Tongue (tissue), 2 donors: ENCODE results near the gene ZBTB20. TPM values are rescaled to one million over a fixed set of nuclear protein-coding genes. Genes with fewer than 3 reads are reported as not detected.
A peak's percentile ranks its signal among the peaks of the same experiment; 100 is the strongest.

ENCODE experiments used
- DNase-seq: peaks from one replicate; pipeline ENCODE4 v3.0.0-alpha.2; 2015
- total RNA-seq: library from RNA; depleted of rRNA; stranded (reverse); fragments of >200 nt; gene quantifications from one replicate; pipeline ENCODE4 v1.2.3, GENCODE V29; 2014

ZBTB20 gene
- total RNA-seq, 1 donor from 2014 or later, result 79.5 TPM

DNA sequence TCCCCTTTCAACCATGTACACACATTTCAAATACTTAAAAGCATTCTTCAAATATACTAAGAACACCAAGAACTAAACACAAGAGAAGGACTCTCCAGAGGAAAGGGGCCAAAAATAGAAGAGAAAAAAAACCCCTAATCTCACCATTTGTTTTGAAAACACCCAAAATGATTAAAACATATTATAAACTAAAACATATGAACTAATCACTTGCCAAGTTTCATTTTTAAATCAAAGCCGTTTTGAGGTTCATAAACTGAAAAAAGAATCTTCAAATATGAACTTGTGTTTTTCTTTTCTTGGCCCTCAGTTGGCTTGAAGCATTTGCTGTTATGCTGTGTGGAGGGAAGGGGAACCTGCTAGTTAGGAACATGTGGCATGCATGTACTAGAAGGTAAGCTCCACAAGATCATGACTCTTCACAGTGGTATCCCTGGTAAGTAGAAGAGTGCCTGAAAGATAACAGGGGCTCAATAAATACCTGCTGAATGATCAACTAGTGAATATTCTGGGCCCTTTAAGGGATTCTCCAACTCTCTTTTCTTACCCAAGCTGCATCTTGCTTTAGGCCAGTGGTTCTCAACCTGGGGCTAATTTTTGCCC lies 628.8 kb downstream of the ZBTB20 start:
- DNase-seq, result no peak

DNA sequence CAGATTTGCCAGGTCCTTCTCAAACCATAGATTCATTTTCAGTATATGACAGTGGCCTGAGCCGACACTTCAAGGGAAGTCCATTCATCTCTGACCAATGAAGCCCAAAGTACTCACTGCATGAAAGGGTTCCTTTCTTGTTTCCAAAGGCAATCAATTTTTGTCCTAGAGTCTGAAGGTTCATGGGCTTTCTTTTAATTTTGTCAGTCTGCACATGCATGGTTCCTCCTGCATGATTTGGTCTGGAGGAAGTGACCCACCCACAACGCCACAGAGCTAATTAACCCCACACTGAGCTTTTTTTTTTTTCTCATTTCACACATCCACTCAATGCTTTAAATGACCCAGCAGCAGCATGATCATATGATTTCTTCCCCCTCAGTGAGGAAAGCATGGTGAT lies 636.9 kb downstream of the ZBTB20 start:
- DNase-seq, result no peak

DNA sequence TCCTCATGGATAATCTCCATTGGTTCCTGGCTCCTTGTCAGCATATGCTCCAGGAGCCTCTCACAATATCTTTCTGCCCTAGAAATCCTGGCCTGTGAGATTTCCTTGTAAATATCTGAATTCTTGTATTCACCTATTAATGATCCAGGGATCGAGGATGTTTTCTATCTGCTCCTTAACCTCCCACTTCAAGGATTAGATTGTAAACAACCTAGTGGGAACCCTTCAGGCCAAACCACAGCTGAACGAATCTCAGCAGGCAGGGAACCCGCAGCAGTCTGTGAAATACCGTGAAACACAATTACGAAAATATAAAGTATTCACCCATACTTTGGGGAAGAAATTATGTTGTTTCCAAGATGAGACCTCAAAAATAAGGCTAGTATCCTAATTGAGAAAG lies 637.3 kb downstream of the ZBTB20 start:
- no peak for DNase-seq

DNA sequence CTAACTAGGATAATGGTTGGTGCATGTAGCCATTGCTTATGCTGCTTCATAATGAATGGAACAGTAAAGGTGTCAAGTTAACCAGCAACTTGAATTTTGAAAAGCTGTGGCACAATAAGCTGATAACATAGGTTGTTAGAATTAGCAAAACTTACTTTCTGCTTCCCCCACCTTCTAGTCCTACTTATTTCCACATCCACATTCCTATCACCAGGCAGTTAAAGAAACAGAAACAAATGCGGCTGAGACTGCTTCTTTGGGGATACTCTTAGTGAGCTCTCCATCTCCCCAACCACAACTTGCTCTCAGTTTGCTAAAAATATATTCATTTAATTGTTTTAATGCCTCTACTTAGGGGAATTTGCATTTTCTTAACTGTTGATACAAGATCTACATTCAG lies 638.1 kb downstream of the ZBTB20 start:
- DNase-seq, result no peak

DNA sequence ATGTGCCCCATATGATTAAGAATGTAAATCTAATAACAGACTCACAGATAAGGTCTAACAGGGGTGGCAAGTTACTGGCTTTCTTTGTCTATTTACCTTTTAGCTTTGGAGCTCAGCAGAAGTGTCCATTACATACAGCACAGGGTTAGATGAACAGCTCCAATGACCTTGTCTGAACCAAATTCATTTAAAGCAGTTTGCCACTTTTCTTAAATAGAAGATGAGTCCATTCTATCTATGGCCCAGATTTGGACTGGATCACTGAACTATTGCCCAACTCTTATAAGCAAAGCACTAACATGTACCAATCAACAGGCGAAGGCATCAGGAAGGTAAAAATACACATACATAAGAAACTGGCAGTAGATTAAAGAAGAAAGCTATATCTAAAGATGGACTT lies 638.9 kb downstream of the ZBTB20 start:
- DNase-seq, result no peak

DNA sequence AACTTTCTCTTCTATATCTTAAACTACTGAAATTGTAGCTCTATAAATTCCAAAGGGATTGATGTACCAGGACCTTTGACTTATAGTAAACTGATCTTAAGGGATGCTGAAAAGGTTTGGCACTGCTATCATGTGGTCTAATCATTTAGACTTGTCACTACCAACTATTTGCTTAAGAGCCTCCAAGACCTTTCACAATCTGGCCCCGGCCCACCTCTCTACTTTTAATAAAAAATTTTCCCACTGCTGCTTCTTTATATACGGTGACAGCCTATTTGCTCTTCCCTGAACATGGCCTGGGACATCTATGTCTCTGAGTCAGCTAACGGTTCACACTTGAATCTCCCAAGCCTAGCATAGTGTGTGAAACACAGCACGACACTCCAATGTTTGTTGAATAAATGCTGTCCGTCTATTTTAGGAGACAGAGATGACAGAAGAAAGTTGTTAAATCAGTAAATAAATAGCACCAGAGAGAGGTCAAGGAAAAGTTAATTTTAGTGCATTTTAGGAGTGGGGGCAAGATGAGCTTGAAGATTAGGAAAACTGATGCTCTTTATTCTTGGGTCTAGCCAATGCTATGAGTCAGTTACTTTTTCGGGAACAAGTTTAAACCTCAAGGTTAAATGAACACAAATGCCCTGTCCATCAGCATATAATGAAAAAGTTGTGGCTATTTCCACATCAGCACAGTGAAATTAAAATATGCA lies 640.3 kb downstream of the ZBTB20 start:
- DNase-seq, result no peak

DNA sequence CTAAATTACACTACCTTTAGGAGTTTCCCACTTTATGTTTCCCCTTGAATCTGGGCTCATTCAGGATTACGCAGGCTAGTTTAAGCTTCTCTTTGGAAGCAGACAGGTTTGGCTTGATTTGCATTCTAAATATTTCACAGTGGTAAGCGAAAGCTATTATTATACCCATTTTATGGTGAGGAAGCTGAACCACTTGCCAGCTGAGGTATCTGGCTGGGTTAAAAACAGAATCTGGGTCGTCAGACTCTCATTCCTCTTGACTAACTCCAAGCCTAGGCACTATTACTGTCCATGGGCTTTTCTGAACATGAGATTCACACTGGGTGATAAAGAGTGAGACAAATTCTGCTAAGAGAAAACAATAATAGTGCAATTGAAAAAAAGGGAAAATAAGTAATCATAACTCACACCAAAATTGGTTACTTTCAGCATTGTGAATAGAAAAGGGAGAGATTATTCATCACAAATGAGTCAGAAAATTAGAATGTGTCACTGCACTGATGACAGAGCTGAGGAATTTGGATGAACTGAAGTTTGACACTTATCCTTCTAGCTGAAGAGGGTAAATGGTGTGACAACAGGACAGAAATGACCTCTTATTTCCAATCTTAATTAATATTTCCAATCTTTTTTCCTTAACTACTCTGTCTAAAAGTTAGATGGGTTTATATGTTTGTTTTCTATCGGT lies 642.0 kb downstream of the ZBTB20 start:
- no peak for DNase-seq

DNA sequence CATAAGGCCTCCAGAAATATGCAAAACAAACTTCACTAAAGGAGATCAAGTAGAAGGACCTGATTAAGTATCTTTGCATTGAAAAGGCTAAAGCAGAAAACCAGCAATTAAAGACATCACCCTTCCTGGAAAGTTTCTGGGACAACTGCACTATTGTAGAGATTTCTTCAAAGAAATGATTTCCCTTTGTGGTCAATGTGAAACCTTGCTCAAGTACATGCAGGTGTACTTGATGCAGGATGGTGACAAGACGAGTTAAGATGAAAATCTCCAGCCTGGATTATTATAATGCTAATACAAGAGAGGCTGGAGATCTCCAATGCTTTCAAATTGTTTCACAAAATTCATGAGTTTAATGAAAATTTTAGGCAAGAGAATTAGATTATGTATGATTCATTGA lies 644.9 kb downstream of the ZBTB20 start:
- no peak for DNase-seq

DNA sequence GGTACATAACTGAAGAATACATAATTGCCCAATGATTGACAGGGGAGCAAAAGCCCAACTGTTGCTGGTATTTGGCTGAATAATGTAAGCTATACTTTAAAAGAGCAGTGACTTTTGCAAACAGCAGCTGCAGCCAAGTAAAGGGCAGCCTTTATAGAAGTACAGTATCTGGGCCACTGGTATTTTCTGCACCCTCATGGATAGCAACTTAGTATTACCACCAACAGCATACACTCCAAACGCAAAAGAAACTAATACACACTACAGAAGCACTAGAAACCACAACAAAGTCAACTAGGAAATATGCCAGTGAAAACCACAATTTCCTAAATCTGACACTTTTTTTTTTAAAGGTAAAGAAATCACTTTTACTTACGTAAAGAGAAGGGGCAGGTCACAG lies 647.1 kb downstream of the ZBTB20 start:
- peak; percentile 43 for DNase-seq

DNA sequence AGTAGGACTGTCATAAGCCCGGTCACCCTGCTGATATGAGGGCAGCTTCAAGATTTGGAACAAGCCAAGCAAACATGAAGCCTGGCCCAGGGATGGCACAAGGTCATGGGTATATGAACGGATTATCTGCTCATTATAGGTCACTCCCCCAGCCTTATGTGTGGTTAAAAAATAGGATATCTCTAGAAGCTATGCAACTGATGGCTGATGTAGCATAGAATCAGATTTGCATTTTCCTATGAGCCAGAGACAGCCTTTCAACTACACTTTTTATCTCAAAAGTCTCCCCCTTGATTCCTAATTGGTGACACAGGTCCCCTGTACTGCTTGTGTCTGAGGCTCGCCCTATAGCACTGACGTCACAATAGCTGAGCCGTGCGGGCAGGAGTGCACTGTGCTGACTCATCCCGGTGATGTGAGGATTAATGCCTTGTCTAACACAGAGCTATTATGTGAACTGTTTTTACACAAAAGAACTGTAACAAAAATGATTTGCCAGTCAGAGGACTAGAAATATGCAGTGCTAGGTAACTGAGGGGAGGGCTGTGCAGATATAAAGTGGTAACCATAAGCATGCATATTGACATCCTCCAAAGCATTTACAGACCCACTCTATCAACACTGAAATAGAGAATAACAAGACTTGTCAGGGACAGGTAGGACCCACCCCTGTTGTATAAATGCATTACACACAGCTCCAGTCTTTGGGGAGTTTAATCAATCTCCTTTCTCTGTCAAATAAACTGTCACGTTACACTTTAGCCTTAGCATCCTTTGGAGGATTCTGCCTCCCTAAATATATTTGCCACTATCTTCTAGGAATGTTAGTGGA lies 648.3 kb downstream of the ZBTB20 start:
- DNase-seq, result peak; percentile 35

DNA sequence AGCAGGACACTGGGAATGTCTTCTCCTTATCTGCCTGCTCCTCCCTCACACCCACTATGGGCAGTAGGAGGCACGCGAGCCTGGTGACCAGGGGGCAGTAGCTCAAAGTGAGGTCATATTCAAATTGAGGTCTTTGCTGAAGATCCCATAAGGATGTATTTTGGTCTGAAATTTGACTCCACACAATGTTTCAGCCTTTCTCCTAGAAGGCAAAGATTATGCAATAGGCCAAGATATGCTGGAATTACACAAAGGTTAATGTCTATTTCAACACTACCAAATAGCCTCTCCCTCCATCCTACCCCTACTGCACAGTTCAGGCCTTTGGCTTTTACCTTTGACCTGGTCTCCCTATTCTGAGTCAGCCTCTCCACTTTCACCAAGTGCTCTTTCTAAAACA lies 650.2 kb downstream of the ZBTB20 start:
- DNase-seq, result no peak

DNA sequence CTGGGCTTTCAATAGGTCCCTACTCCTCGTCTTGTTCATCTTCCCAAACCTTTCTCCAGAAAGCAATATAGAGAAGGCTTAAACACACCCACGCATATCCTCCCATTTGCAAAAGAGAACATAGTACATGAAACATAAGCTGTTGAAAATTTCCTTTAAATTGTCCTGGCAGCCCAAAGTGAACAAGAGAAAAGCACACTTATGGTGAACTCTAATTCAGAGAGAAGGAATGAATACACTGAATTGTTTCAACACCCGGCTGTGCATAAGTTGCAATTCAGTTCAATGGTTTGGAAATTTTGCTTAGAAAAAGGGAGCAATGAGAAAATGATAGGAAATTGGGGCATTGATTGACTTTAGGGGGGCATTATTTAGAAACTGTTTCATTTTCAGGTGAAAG lies 650.6 kb downstream of the ZBTB20 start:
- DNase-seq, result no peak

DNA sequence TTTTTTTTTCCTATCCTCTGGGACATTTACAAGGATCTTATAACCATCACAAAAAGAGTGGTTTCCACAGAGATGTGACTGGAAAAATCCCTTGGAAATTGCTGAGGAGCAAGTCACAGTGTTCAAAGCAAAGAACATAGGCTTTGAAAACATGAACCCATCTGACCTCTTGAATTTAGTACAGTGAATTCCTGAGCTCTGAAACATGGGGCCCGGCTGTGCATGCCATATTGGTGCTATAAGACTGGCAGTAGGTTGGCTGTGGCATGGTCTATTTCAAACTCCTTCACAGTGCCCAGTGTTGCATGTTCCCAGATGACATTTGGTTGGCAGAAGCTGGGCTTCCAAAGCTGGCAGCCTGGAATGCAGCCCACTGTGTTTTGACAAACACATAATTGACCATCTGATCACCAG lies 651.1 kb downstream of the ZBTB20 start:
- no peak for DNase-seq

DNA sequence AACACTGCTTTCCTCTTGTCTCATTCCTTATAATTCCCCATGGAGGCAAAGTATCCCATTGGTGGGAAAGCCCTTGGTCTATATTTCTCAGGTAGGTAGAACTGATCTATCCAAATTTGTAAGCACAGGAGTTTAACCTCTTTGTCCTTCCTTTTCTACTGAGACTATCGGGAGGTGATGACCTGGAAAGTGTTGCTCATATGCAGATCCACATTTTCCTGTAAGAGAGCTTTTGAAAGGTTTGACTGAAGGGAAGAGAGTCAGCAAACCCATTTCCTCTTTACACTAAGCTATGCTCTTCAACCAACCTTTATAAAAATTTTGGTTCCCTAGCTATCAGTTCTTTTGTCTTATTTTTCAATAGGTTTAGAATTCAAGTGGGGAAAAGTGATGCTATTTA lies 652.6 kb downstream of the ZBTB20 start:
- no peak for DNase-seq

DNA sequence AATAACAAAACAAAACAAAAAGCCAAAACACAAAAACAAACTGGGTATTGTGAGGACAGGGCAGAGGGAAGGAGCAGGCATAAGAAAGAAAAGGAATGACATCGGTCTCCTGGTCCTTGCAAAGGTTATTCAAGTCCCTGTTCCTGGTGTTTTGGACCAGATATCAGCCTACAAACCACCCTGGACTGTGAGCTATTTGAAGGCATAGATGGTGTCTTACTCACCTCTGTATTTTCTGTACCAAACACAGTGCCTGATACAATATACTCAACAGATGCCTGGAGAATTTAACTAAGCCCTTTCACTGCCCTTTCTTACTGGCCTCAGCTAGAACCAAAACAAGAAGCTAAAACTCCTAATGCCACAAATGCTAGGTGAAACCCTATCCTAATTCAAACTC lies 656.3 kb downstream of the ZBTB20 start:
- no peak for DNase-seq

DNA sequence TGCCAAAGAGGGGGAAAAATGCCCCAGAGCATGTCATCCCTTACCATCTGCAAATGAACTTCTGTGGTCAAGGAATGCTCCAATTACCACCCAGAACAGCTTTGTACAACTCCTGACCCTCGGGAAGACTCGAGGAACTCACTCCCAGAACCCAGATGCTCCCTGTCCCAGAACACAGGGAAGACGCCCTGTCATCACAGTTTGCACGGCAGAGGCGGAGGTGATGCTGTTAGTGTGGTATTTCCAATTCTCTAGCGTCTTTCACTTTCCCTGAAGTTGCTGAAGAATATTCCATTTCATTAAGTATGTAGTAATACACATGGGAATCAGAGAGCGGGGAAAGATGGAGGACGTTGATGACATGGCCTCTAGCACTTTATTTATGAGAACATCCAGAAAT lies 659.6 kb downstream of the ZBTB20 start:
- no peak for DNase-seq

DNA sequence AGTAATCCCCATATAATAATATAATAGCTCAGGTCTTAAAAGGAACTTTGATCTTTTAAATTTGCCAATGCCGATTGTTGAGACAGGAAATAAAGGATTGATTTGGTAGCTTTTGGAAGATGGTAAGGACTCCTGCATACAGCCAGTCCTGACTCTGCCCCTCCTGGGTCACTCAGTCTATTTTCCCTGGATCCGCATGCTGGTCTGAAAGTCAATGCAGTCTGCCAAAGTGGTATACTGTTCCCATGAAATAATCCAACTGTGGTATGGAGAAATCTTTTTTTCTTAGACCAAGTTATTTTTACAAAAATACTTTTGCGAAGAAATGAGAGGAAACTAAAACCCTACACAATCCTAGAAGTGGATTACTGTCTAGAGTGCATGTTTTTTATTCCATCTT lies 662.2 kb downstream of the ZBTB20 start:
- no peak for DNase-seq

DNA sequence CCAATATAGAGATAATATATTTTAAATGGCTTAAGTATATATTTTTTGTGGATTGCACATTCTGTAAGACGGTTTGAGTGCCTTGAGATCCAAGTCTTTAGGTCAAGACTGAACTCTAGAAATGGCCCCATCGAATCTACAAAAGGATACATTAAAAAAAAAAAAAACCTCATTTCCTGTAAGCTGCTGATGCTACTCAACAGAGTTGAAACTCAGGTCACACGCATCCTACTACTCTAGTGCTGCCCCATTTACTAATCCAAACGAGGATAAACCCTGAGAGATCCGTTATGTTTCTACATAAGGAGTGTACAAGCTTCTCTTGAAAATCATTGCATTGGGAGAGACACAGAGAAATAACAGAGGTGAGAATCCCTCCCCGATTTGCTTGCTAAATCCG lies 666.0 kb downstream of the ZBTB20 start:
- no peak for DNase-seq

DNA sequence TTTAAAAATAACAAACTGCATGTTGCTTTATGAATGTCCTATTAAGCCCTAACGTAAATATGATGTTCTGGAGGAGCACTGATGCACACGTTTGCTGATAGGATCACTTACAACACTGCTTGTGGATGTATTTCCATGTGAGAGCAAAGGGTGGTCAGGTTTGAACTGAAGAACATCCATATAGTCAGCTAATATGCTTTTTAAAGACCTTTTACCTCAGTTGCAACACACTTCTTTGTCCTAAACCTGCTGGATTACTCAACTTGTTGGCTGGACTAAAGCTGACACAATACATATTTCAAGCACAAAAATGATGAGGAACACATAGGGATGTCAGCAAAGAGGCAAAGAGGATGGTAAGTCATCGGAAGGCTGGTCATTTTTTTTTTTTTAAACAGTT lies 666.6 kb downstream of the ZBTB20 start:
- peak; percentile 32 for DNase-seq

DNA sequence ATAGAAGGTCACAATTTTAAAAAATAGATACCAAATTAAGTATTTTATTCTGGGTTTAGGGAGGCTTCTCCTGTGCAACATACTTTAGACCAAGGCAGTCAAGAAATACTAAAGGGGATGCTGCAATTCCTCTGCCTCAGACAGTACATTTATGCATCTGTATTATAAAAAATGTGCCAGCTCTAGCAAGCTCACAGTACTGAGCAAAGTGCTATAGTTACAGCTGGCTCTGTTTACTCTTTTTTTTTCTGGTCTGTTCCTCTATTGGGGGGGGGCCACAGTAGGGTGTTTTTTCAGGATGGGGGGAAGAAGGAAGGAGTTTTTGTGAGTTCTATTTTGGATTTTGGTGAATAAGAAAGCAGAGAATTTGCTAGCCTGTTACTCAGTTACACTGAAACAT lies 668.3 kb downstream of the ZBTB20 start:
- DNase-seq, result no peak

DNA sequence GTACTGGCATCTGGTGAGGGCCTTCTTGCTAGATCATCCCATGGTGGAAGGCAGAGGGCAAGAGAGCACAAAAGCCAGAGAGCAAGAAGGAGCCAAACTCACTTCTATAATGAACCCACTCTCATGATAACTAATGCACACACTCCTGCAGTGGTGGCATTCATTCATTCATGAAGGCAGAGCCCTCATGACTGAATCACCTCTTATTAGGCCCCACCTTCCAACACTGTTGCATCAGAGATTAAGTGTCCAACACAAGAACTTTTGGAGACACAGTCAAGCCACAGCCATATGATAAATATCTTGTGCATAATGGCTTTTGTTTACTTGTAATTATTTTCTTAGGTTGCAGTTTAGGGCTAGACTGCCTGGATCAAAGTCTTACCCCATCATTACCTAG lies 670.6 kb downstream of the ZBTB20 start:
- no peak for DNase-seq

DNA sequence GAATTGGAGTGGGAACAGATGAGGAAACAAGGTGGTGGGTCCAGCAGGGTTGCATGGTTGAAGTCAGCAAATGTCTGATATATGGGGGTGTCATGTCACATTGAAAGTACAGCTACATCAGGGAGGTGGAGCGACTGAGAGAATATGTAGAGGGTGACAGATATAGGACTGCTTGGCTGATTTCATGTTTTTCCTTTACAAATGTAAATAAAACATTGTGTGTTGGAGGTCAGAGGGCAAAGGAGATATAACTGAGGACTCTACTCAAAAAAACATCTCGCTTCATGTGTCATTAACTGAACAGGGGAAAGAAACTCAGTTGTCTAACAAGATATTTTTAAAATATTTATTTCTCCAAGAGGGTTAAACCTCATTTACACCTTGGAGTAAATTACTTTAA lies 675.6 kb downstream of the ZBTB20 start:
- DNase-seq, result no peak

DNA sequence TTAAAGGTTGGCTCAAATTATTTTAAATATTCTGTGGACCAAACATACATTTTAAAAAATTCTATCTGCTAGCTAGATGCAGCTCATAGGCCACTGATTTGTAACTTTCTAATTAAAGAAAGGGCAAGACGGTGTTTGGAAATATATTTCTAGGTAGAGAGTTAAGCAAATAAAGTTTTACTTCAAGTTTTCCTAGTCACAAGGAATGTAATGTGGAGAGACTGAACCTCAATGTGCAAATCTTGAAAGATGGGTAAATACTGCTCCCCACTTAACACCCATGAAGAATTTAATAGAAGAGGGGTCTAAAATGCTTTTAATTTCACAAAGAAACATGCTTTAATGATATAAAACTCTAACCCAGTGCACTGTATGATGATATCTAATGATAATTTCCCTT lies 678.0 kb downstream of the ZBTB20 start:
- DNase-seq, result no peak
